Measurements from ENCODE around the gene RHD.
"Not testable (repeated sequence)": the region's sequence is repeated elsewhere in the genome, so short reads cannot be mapped to it uniquely, and the experiment has no call there.

The RHD gene

GRCh38 chr1:25272238-25272637, at the start of gene RHD:
Gene RHD (plus strand): TSS chr1:25272509. CDS start chr1:25272548, 39 bp downstream.
- DNase-seq = not testable (repeated sequence)

- no peak for DNase-seq
Observed at GRCh38 chr1:25222606-25223005, 49.7 kb upstream of the RHD start.

GRCh38 chr1:25223471-25223870, 48.8 kb upstream of the RHD start:
- no peak for DNase-seq

- DNase-seq = peak; percentile 85
Observed at GRCh38 chr1:25232027-25232865, 40.1 kb upstream of the RHD start, which contains the start of gene SYF2. Gene SYF2 (minus strand): TSS chr1:25232502. CDS start chr1:25232467, 35 bp downstream.

- DNase-seq = peak; percentile 76
Observed at GRCh38 chr1:25232866-25233784, 39.2 kb upstream of the RHD start.

GRCh38 chr1:25235411-25235810, 36.9 kb upstream of the RHD start:
- DNase-seq = not testable (repeated sequence)

- DNase-seq = not testable (repeated sequence)
Observed at GRCh38 chr1:25236261-25236660, 36.0 kb upstream of the RHD start.

- DNase-seq = no peak
Observed at GRCh38 chr1:25238046-25238445, 34.3 kb upstream of the RHD start.

- peak; percentile 96 for DNase-seq
Observed at GRCh38 chr1:25239681-25240541, 32.4 kb upstream of the RHD start.

GRCh38 chr1:25243907-25244306, 28.4 kb upstream of the RHD start:
- DNase-seq = no peak

- no peak for DNase-seq
Observed at GRCh38 chr1:25245393-25245792, 26.9 kb upstream of the RHD start.

GRCh38 chr1:25245809-25246599, 26.3 kb upstream of the RHD start:
- DNase-seq = no peak

- peak; percentile 57 for DNase-seq
Observed at GRCh38 chr1:25246600-25247023, 25.7 kb upstream of the RHD start.

GRCh38 chr1:25247024-25247828, 25.1 kb upstream of the RHD start, which contains the start of gene RSRP1:
Gene RSRP1 (minus strand): TSS chr1:25247454. CDS start chr1:25246963, 491 bp downstream.
- peak; percentile 99 for DNase-seq

- no peak for DNase-seq
Observed at GRCh38 chr1:25247829-25248754, 24.2 kb upstream of the RHD start.

- DNase-seq = no peak
Observed at GRCh38 chr1:25253911-25254310, 18.4 kb upstream of the RHD start.

GRCh38 chr1:25255706-25256577, 16.4 kb upstream of the RHD start:
- DNase-seq = no peak

GRCh38 chr1:25256578-25256965, 15.7 kb upstream of the RHD start:
- no peak for DNase-seq

- no peak for DNase-seq
Observed at GRCh38 chr1:25257196-25257595, 15.1 kb upstream of the RHD start.

Measured in NK-92 treated with Interleukin-12 subunit alpha and Interleukin-12 subunit beta, amount 100 ng/mL, for 24 hours (cell line).